H1 (cell line): ENCODE results near the gene NPC1L1. TPM values are rescaled to one million over a fixed set of nuclear protein-coding genes. Genes with fewer than 3 reads are reported as not detected.

Source experiments
- NANOG ChIP-seq: IDR thresholded peaks from 2 replicates; pipeline ENCODE4 v1.6.1; 2011; ENCODE audit warnings: low read length, low read depth, mild to moderate bottlenecking, inconsistent platforms; ENCODE audit not compliant: insufficient read depth, poor library complexity, severe bottlenecking
- SP1 ChIP-seq: IDR thresholded peaks from 2 replicates; pipeline ENCODE4 v1.6.1; 2011; ENCODE audit warnings: low read depth, low read length
- TEAD4 ChIP-seq: IDR thresholded peaks from 2 replicates; pipeline ENCODE4 v1.6.1; 2012; ENCODE audit warnings: low read depth, low read length, inconsistent platforms, mixed read lengths
- polyA plus RNA-seq, 7 experiments: library from polyadenylated mRNA; depleted of rRNA in 3 of 7; stranded (reverse) in 5 of 7; unstranded in 2 of 7; fragments of >200 nt in 5 of 7; fragments of 200-250 nt in 2 of 7; gene quantifications; 1 replicate in 5 of 7; 2 replicates in 1 of 7; 4 replicates in 1 of 7; pipeline versions ENCODE4 v1.2.1 to v1.2.3, GENCODE V29; 2011 to 2013; ENCODE audit warnings: missing spikeins in 2 of 7, mixed read lengths in 2 of 7
- total RNA-seq: library from RNA; stranded (reverse); fragmentation: NEBNext Ultra II Directional; extraction: Animal tissue kit (Norgen Biotek cat#: 25700); gene quantifications from 2 replicates; pipeline ENCODE4 v1.2.1, GENCODE V29; 2021
- TF ChIP-seq, protein P1 (sequence below), 3 experiments: IDR thresholded peaks; 1 replicate in 2 of 3; 2 replicates in 1 of 3; pipeline versions ENCODE4 v1.5.1 to v1.6.1; 2011; ENCODE audit warnings: low read length in 3 of 3, mild to moderate bottlenecking in 3 of 3, inconsistent platforms in 2 of 3, low read depth in 1 of 3, moderate library complexity in 1 of 3; ENCODE audit not compliant: insufficient read depth in 1 of 3; ENCODE audit errors: control extremely low read depth in 1 of 3

NPC1L1 gene
- total and polyA plus RNA-seq, 2 of the 8 experiments (the other 6 are each of a cell fraction or from before 2014, with no cell fraction given), result 0.06 to 0.21 TPM

DNA sequence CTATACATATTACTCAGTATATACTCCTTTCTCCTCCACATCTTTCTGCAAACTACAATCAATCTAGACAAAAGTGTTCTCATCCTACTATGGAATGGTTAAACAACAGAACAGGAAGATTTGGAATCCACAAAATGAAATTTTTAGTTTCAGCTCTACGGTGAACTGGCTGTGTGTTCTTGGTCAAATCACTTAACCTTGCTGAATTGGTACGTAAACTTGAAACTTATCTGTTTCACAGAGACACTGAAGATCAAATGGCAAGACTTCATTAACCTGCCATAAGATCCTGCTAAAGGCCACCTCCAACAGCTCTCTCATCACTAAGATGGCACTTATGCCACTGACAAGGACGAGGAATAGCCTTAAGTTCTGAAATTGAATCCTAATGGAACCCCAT is 52.2 kb downstream of the NPC1L1 start (continued):
- TF ChIP-seq, protein P1, sequence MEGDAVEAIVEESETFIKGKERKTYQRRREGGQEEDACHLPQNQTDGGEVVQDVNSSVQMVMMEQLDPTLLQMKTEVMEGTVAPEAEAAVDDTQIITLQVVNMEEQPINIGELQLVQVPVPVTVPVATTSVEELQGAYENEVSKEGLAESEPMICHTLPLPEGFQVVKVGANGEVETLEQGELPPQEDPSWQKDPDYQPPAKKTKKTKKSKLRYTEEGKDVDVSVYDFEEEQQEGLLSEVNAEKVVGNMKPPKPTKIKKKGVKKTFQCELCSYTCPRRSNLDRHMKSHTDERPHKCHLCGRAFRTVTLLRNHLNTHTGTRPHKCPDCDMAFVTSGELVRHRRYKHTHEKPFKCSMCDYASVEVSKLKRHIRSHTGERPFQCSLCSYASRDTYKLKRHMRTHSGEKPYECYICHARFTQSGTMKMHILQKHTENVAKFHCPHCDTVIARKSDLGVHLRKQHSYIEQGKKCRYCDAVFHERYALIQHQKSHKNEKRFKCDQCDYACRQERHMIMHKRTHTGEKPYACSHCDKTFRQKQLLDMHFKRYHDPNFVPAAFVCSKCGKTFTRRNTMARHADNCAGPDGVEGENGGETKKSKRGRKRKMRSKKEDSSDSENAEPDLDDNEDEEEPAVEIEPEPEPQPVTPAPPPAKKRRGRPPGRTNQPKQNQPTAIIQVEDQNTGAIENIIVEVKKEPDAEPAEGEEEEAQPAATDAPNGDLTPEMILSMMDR (IDR thresholded peaks at IDR 0.05; ENCODE audit: control extremely low read depth in 1 of 3, insufficient read depth in 1 of 3, low read depth in 1 of 3, low read length in 3 of 3), result no peak
- TF ChIP-seq SP1 (no peak), TEAD4 (no peak), NANOG (no peak)
